ENCODE measurements around the gene MAJIN. TPM values are rescaled to one million over a fixed set of nuclear protein-coding genes. Genes with fewer than 3 reads are reported as not detected.

The MAJIN gene
- total and polyA plus RNA-seq, 9 donors: not detected

GRCh38 chr11:64903291-64903833, 68.5 kb downstream of the MAJIN start:
- Histone ChIP-seq H3K9me3 (replicated peaks; ENCODE audit: control insufficient read depth, low read depth, low read length) (no peaks in the 10 kb centered on the region), H3K36me3 (ENCODE audit: control insufficient read depth, insufficient read depth, low read length) (peaks cover 80% of the 10 kb centered on the region), H3K27me3 (ENCODE audit: control insufficient read depth, insufficient read depth, low read length) (no peaks in the 10 kb centered on the region), H3K4me3 (ENCODE audit: low read length) (no peak overlapping the region), H3K4me1 (ENCODE audit: control insufficient read depth, insufficient read depth, low read length) (no peaks in the 10 kb centered on the region), H3K27ac (ENCODE audit: low read length) (no peak overlapping the region)
- DNase-seq: no peak
- WGBS (ENCODE audit: insufficient coverage): 94% methylated on average over 21 of the region's 23 CpGs

- WGBS (ENCODE audit: insufficient coverage): 76% methylated on average over 18 of the region's 30 CpGs
- no peak for DNase-seq
- Histone ChIP-seq H3K27me3 (ENCODE audit: control insufficient read depth, insufficient read depth, low read length) (no peaks in the 10 kb centered on the region), H3K27ac (ENCODE audit: low read length) (no peak overlapping the region), H3K4me1 (ENCODE audit: control insufficient read depth, insufficient read depth, low read length) (no peaks in the 10 kb centered on the region), H3K36me3 (ENCODE audit: control insufficient read depth, insufficient read depth, low read length) (peaks cover 84% of the 10 kb centered on the region), H3K4me3 (ENCODE audit: low read length) (no peak overlapping the region), H3K9me3 (replicated peaks; ENCODE audit: control insufficient read depth, low read depth, low read length) (no peaks in the 10 kb centered on the region)
Measured at GRCh38 chr11:64902102-64902900, 69.6 kb downstream of the MAJIN start.

- Histone ChIP-seq H3K4me1 (ENCODE audit: control insufficient read depth, insufficient read depth, low read length) (no peaks in the 10 kb centered on the region), H3K4me3 (ENCODE audit: low read length) (no peak overlapping the region), H3K27me3 (ENCODE audit: control insufficient read depth, insufficient read depth, low read length) (no peaks in the 10 kb centered on the region), H3K27ac (ENCODE audit: low read length) (no peak overlapping the region), H3K9me3 (replicated peaks; ENCODE audit: control insufficient read depth, low read depth, low read length) (no peaks in the 10 kb centered on the region), H3K36me3 (ENCODE audit: control insufficient read depth, insufficient read depth, low read length) (peaks cover 80% of the 10 kb centered on the region)
- no peak for DNase-seq
- 87% methylated on average over 17 of the region's 17 CpGs for WGBS (ENCODE audit: insufficient coverage)
Measured at GRCh38 chr11:64900774-64901173, 71.1 kb downstream of the MAJIN start.

- Histone ChIP-seq H3K36me3 (ENCODE audit: control insufficient read depth, insufficient read depth, low read length) (peaks cover 75% of the 10 kb centered on the region), H3K4me3 (ENCODE audit: low read length) (no peak overlapping the region), H3K27ac (ENCODE audit: low read length) (no peak overlapping the region), H3K9me3 (replicated peaks; ENCODE audit: control insufficient read depth, low read depth, low read length) (no peaks in the 10 kb centered on the region), H3K4me1 (ENCODE audit: control insufficient read depth, insufficient read depth, low read length) (no peaks in the 10 kb centered on the region), H3K27me3 (ENCODE audit: control insufficient read depth, insufficient read depth, low read length) (no peaks in the 10 kb centered on the region)
- no peak for DNase-seq
- WGBS (ENCODE audit: insufficient coverage): 85% methylated on average over 14 of the region's 14 CpGs
Measured at GRCh38 chr11:64900263-64900678, 71.6 kb downstream of the MAJIN start.

- WGBS (ENCODE audit: insufficient coverage): 94% methylated on average over 15 of the region's 19 CpGs
- peaks cover 76% of the 10 kb centered on the region for H3K36me3 ChIP-seq (ENCODE audit: control insufficient read depth, insufficient read depth, low read length)
- no peak overlapping the region for H3K27ac ChIP-seq (ENCODE audit: low read length)
- H3K4me1 ChIP-seq (ENCODE audit: control insufficient read depth, insufficient read depth, low read length): peaks cover 4% of the 10 kb centered on the region
- H3K27me3 ChIP-seq (ENCODE audit: control insufficient read depth, insufficient read depth, low read length): no peaks in the 10 kb centered on the region
- no peak overlapping the region for H3K4me3 ChIP-seq (ENCODE audit: low read length)
- DNase-seq: no peak
- no peaks in the 10 kb centered on the region for H3K9me3 ChIP-seq (replicated peaks; ENCODE audit: control insufficient read depth, low read depth, low read length)
Measured at GRCh38 chr11:64898541-64898940, 73.4 kb downstream of the MAJIN start.

- H3K4me1 ChIP-seq (ENCODE audit: control insufficient read depth, insufficient read depth, low read length): peaks cover 4% of the 10 kb centered on the region
- no peak overlapping the region for H3K4me3 ChIP-seq (ENCODE audit: low read length)
- no peaks in the 10 kb centered on the region for H3K27me3 ChIP-seq (ENCODE audit: control insufficient read depth, insufficient read depth, low read length)
- H3K27ac ChIP-seq (ENCODE audit: low read length): no peak overlapping the region
- H3K36me3 ChIP-seq (ENCODE audit: control insufficient read depth, insufficient read depth, low read length): peaks cover 71% of the 10 kb centered on the region
- DNase-seq: no peak
- no peaks in the 10 kb centered on the region for H3K9me3 ChIP-seq (replicated peaks; ENCODE audit: control insufficient read depth, low read depth, low read length)
- WGBS (ENCODE audit: insufficient coverage): 100% methylated on average over 5 of the region's 9 CpGs
Measured at GRCh38 chr11:64898076-64898445, 73.8 kb downstream of the MAJIN start.

- 84% methylated on average over 10 of the region's 19 CpGs for WGBS (ENCODE audit: insufficient coverage)
- DNase-seq: no peak
- Histone ChIP-seq H3K27ac (ENCODE audit: low read length) (no peak overlapping the region), H3K36me3 (ENCODE audit: control insufficient read depth, insufficient read depth, low read length) (peaks cover 66% of the 10 kb centered on the region), H3K9me3 (replicated peaks; ENCODE audit: control insufficient read depth, low read depth, low read length) (no peaks in the 10 kb centered on the region), H3K4me3 (ENCODE audit: low read length) (no peak overlapping the region), H3K27me3 (ENCODE audit: control insufficient read depth, insufficient read depth, low read length) (no peaks in the 10 kb centered on the region), H3K4me1 (ENCODE audit: control insufficient read depth, insufficient read depth, low read length) (peaks cover 4% of the 10 kb centered on the region)
Measured at GRCh38 chr11:64897381-64898075, 74.4 kb downstream of the MAJIN start.

GRCh38 chr11:64896448-64897022, 75.4 kb downstream of the MAJIN start:
- peaks cover 9% of the 10 kb centered on the region for H3K4me1 ChIP-seq (ENCODE audit: control insufficient read depth, insufficient read depth, low read length)
- 94% methylated on average over 11 of the region's 14 CpGs for WGBS (ENCODE audit: insufficient coverage)
- no peak overlapping the region for H3K4me3 ChIP-seq (ENCODE audit: low read length)
- peaks cover 57% of the 10 kb centered on the region for H3K36me3 ChIP-seq (ENCODE audit: control insufficient read depth, insufficient read depth, low read length)
- no peak overlapping the region for H3K27ac ChIP-seq (ENCODE audit: low read length)
- H3K9me3 ChIP-seq (replicated peaks; ENCODE audit: control insufficient read depth, low read depth, low read length): no peaks in the 10 kb centered on the region
- DNase-seq: no peak
- no peaks in the 10 kb centered on the region for H3K27me3 ChIP-seq (ENCODE audit: control insufficient read depth, insufficient read depth, low read length)

- Histone ChIP-seq H3K27me3 (ENCODE audit: control insufficient read depth, insufficient read depth, low read length) (no peaks in the 10 kb centered on the region), H3K27ac (ENCODE audit: low read length) (no peak overlapping the region), H3K4me3 (ENCODE audit: low read length) (no peak overlapping the region), H3K9me3 (replicated peaks; ENCODE audit: control insufficient read depth, low read depth, low read length) (no peaks in the 10 kb centered on the region), H3K4me1 (ENCODE audit: control insufficient read depth, insufficient read depth, low read length) (peaks cover 15% of the 10 kb centered on the region), H3K36me3 (ENCODE audit: control insufficient read depth, insufficient read depth, low read length) (peaks cover 41% of the 10 kb centered on the region)
- WGBS (ENCODE audit: insufficient coverage): 87% methylated on average over 36 of the region's 39 CpGs
- no peak for DNase-seq
Measured at GRCh38 chr11:64894812-64895452, 77.0 kb downstream of the MAJIN start.

Measured in muscle of leg (tissue), 11 donors.